Testis (tissue), 2 donors: ENCODE data around the gene PC.

Experiments
- POLR2A ChIP-seq: fragments of 450-650 bp; IDR thresholded peaks from one replicate; pipeline ENCODE4 v1.6.1; 2017; ENCODE audit warnings: antibody characterized with exemption, mild to moderate bottlenecking, moderate library complexity
- TF ChIP-seq, protein P1 (sequence below), 3 experiments: fragments of 450-650 bp in 2 of 3; fragments of 200-600 bp in 1 of 3; sonication (generic) in 1 of 3; IDR thresholded peaks; one replicate each; pipeline ENCODE4 v1.5.1; 2016 to 2019; ENCODE audit warnings: antibody characterized with exemption in 3 of 3, mild to moderate bottlenecking in 2 of 3, moderate library complexity in 1 of 3

DNA sequence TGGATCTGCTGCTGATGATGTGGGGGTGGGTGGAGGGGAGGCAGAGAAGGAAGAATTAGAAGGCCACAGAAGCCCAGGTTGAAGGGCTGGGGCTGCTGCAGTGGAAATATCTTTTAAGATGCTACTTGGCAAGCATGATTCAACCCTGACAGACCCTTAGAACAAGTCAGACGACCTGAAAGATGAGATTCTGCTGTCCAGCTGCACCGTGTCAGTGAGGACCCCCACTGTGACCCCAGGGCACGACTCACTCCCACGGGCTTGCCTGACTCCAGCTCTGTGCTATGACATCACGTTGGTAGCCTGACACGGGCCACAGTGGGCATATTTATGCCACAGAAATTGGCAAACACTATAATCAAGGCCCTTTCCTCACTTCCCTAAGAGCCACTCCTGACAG is 65.3 kb downstream of the PC start:
- TF ChIP-seq, protein P1, sequence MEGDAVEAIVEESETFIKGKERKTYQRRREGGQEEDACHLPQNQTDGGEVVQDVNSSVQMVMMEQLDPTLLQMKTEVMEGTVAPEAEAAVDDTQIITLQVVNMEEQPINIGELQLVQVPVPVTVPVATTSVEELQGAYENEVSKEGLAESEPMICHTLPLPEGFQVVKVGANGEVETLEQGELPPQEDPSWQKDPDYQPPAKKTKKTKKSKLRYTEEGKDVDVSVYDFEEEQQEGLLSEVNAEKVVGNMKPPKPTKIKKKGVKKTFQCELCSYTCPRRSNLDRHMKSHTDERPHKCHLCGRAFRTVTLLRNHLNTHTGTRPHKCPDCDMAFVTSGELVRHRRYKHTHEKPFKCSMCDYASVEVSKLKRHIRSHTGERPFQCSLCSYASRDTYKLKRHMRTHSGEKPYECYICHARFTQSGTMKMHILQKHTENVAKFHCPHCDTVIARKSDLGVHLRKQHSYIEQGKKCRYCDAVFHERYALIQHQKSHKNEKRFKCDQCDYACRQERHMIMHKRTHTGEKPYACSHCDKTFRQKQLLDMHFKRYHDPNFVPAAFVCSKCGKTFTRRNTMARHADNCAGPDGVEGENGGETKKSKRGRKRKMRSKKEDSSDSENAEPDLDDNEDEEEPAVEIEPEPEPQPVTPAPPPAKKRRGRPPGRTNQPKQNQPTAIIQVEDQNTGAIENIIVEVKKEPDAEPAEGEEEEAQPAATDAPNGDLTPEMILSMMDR (IDR thresholded peaks at IDR 0.05), result no peak
- no peak for TF ChIP-seq POLR2A
